T-cell (primary cell): Measurements from ENCODE around the gene NDUFA12. TPM values are rescaled to one million over a fixed set of nuclear protein-coding genes. Genes with fewer than 3 reads are reported as not detected.

Experiments
- ATAC-seq, 4 experiments: fragments of 200-7000 bp in 3 of 4; fragments of 150-1000 bp in 1 of 4; cut with Tn5 transposase; replicated peaks in 1 of 4; 1 replicate in 3 of 4; 2 replicates in 1 of 4; pipeline ENCODE4 v1.10.0; 2021; ENCODE audit warnings: moderate library complexity in 3 of 4, mild to moderate bottlenecking in 2 of 4, moderate number of reproducible peaks in 1 of 4
- CTCF ChIA-PET, 2 donors: fragments of 300-600 bp; sonication (Branson Sonifier 250); formaldehyde crosslinking; loops; one replicate each; lab custom pipeline; 2022; ENCODE audit warnings: antibody characterized with exemption in 2 of 2; lab: Charles Lee
- POLR2A ChIA-PET, 2 donors: fragments of 300-600 bp; sonication (Branson Sonifier 250); formaldehyde crosslinking; loops; one replicate each; lab custom pipeline; 2022; ENCODE audit warnings: antibody characterized with exemption in 2 of 2; lab: Charles Lee
- DNase-seq, 35 experiments: peaks; one replicate each; pipeline versions ENCODE4 v3.0.0 to v3.0.0-alpha.2; 2013 to 2023
- H3K27ac ChIP-seq: one replicate; pipeline ENCODE4 v1.5.1; 2013; ENCODE audit warnings: low read length
- H3K27me3 ChIP-seq, 2 experiments: replicated peaks in 1 of 2; 1 replicate in 1 of 2; 2 replicates in 1 of 2; pipeline versions ENCODE4 v1.6.1 to v1.7.0; 2013; ENCODE audit warnings: low read length in 1 of 2, mixed read lengths in 1 of 2; ENCODE audit not compliant: control insufficient read depth in 2 of 2, insufficient read depth in 2 of 2; ENCODE audit errors: extremely low read depth in 1 of 2
- H3K36me3 ChIP-seq, 2 donors: 1 replicate in 1 of 2; 2 replicates in 1 of 2; pipeline versions ENCODE4 v1.6.1 to v1.7.0; 2013; ENCODE audit warnings: low read length in 1 of 2; ENCODE audit not compliant: control insufficient read depth in 2 of 2, insufficient read depth in 1 of 2; ENCODE audit errors: extremely low read depth in 1 of 2
- H3K4me1 ChIP-seq, 2 experiments: 1 replicate in 1 of 2; 2 replicates in 1 of 2; pipeline versions ENCODE4 v1.6.1 to v1.7.0; 2013; ENCODE audit warnings: low read length in 2 of 2, mixed read lengths in 1 of 2; ENCODE audit not compliant: insufficient read depth in 2 of 2, control insufficient read depth in 1 of 2; ENCODE audit errors: extremely low read depth in 1 of 2
- H3K4me3 ChIP-seq, 2 donors: 1 replicate in 1 of 2; 2 replicates in 1 of 2; pipeline versions ENCODE4 v1.5.1 to v1.7.0; 2013; ENCODE audit warnings: mild to moderate bottlenecking in 2 of 2, low read length in 1 of 2, moderate library complexity in 1 of 2; ENCODE audit not compliant: control insufficient read depth in 1 of 2; ENCODE audit errors: extremely low read depth in 1 of 2
- H3K9me3 ChIP-seq: 2 replicates; pipeline ENCODE4 v1.7.0; 2013
- H3K27ac Mint-ChIP-seq, 2 donors: one replicate each; pipeline ENCODE4 v1.8.0; 2020 to 2021; ENCODE audit warnings: mild to moderate bottlenecking in 2 of 2, mixed read lengths in 2 of 2
- H3K27me3 Mint-ChIP-seq, 2 donors: one replicate each; pipeline ENCODE4 v1.8.0; 2021 to 2022; ENCODE audit warnings: mixed read lengths in 2 of 2
- H3K36me3 Mint-ChIP-seq: one replicate; pipeline ENCODE4 v1.8.0; 2021; ENCODE audit warnings: mixed read lengths
- H3K4me1 Mint-ChIP-seq, 3 donors: one replicate each; pipeline ENCODE4 v1.8.0; 2020 to 2022; ENCODE audit warnings: mixed read lengths in 3 of 3, mild to moderate bottlenecking in 1 of 3
- H3K4me3 Mint-ChIP-seq, 3 donors: one replicate each; pipeline ENCODE4 v1.8.0; 2020 to 2022; ENCODE audit warnings: mild to moderate bottlenecking in 3 of 3, mixed read lengths in 3 of 3, moderate library complexity in 3 of 3
- H3K9me3 Mint-ChIP-seq, 3 donors: one replicate each; pipeline ENCODE4 v1.8.0; 2020 to 2022; ENCODE audit warnings: mixed read lengths in 3 of 3
- WGBS: methylation state at CpG from one replicate; pipeline ENCODE4 v1.1.5; 2013; ENCODE audit warnings: missing lambda C conversion rate; ENCODE audit not compliant: insufficient coverage; 5-methylcytosine and 5-hydroxymethylcytosine counted together
- total RNA-seq, 35 experiments: library from RNA in 6 of 35; stranded (reverse) in 6 of 35; fragments of 120-200 nt in 1 of 35; gene quantifications; one replicate each; pipeline versions ENCODE4 v1.2.1 to v1.2.4 and lab custom pipeline; 2013 to 2026

Gene NDUFA12
- total RNA-seq, 5 donors from 2014 or later (not counting 1 experiment from before 2014, with no cell fraction given) = 56.2 to 120 (median 67.6) TPM

DNA sequence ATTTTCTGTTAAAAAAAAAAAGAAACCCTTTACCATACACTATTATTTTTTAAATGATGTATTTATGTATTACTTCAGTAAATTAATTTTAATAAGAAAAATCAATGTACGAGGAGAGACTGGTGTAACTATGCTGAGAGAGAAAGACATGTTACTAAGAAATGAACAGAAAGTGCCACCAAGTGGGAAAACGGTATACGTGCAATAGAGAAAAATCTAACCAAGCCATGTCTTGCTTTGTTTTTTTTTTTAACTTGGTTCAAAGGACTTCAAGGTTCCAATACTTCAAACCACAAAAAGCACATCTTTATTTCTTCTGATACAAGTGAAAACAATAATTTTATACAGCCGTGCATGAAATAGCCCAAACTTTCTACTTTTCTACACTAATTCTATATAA, 22.9 kb downstream of the NDUFA12 start:
- whole genome bisulfite sequencing = no CpG with 5 or more reads among the region's 4 CpGs
- Mint-ChIP-seq H3K27me3 (no peaks in the 10 kb centered on the region), H3K4me1 (peaks cover 57 to 62% (median 61%) of the 10 kb centered on the region in 3 donors), H3K9me3 (no peaks in the 10 kb centered on the region), H3K36me3 (peaks cover 24% of the 10 kb centered on the region), H3K4me3 (peak overlapping the region in 1 of 3 donors; percentile 32), H3K27ac (peak overlapping the region; percentile 48 to 49)
- ATAC-seq = peak; percentile 29 to 84 (median 40)
- H3K36me3 ChIP-seq = peaks cover 0 to 12% of the 10 kb centered on the region in 2 donors
- H3K27me3 ChIP-seq = no peaks in the 10 kb centered on the region
- ChIA-PET CTCF (interaction anchor here in 1 of 2 donors (0.6 kb wide), 1 partner anchor 8 kb away, joined by 7 read pairs; no protein-coding TSS in a partner anchor), POLR2A (interaction anchor here in 1 of 2 donors (0.6 kb wide), 1 partner anchor 9 kb away, joined by 8 read pairs; no protein-coding TSS in a partner anchor)
- H3K4me3 ChIP-seq = no peak overlapping the region
- peaks cover 0 to 36% of the 10 kb centered on the region in 2 experiments for H3K4me1 ChIP-seq
- no peaks in the 10 kb centered on the region for H3K9me3 ChIP-seq
- DNase-seq = peak in 1 of 35 experiments; percentile 56
- H3K27ac ChIP-seq = no peak overlapping the region

DNA sequence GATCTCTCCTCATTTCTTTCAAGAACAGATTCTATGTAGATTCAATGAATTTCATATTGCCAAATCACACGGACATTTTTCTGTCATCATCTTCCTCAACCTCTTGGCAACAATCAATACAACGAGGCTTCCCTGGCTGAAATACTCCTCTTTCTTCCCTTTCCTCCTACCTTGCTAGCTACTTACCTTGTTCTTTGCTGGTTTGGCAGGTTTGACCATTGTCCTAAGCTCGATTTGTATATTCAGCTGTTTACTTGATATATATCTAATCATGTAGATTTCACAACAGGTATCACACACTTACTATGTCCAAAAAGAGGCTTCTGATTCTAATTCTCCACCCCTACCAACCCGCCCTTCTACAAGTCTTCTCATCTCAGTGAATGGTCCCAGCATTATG, 23.6 kb downstream of the NDUFA12 start:
- Mint-ChIP-seq H3K4me1 (peaks cover 57 to 69% (median 63%) of the 10 kb centered on the region in 3 donors), H3K9me3 (no peaks in the 10 kb centered on the region), H3K27ac (no peak overlapping the region), H3K27me3 (no peaks in the 10 kb centered on the region), H3K36me3 (peaks cover 28% of the 10 kb centered on the region), H3K4me3 (no peak overlapping the region)
- peaks cover 0 to 11% of the 10 kb centered on the region in 2 donors for H3K36me3 ChIP-seq
- ATAC-seq (no peak), DNase-seq (no peak)
- CTCF ChIA-PET = no interaction called here
- no peak overlapping the region for H3K27ac ChIP-seq
- POLR2A ChIA-PET = no interaction called here
- WGBS = 92% methylated on average over 3 of the region's 4 CpGs
- no peaks in the 10 kb centered on the region for H3K9me3 ChIP-seq
- peaks cover 0 to 30% of the 10 kb centered on the region in 2 experiments for H3K4me1 ChIP-seq
- H3K4me3 ChIP-seq = no peak overlapping the region
- H3K27me3 ChIP-seq = no peaks in the 10 kb centered on the region

- 100% methylated on average over 2 of the region's 4 CpGs for WGBS
- Mint-ChIP-seq H3K27me3 (no peaks in the 10 kb centered on the region), H3K4me3 (no peak overlapping the region), H3K4me1 (peaks cover 49 to 63% (median 51%) of the 10 kb centered on the region in 3 donors), H3K27ac (no peak overlapping the region), H3K9me3 (no peaks in the 10 kb centered on the region), H3K36me3 (peaks cover 30% of the 10 kb centered on the region)
- Histone ChIP-seq H3K27me3 (no peaks in the 10 kb centered on the region), H3K36me3 (peaks cover 0 to 3% of the 10 kb centered on the region in 2 donors), H3K4me1 (peaks cover 0 to 13% of the 10 kb centered on the region in 2 experiments), H3K9me3 (no peaks in the 10 kb centered on the region), H3K27ac (no peak overlapping the region), H3K4me3 (no peak overlapping the region)
- ATAC-seq (no peak), DNase-seq (no peak)
- POLR2A ChIA-PET = no interaction called here
- CTCF ChIA-PET = interaction anchor here (0.6 to 0.7 kb wide), 3 partner anchors 55 to 557 kb away, joined by 3 read pairs; no protein-coding TSS in a partner anchor
Observed at GRCh38 chr12:94977766-94978468, 25.6 kb downstream of the NDUFA12 start.

DNA sequence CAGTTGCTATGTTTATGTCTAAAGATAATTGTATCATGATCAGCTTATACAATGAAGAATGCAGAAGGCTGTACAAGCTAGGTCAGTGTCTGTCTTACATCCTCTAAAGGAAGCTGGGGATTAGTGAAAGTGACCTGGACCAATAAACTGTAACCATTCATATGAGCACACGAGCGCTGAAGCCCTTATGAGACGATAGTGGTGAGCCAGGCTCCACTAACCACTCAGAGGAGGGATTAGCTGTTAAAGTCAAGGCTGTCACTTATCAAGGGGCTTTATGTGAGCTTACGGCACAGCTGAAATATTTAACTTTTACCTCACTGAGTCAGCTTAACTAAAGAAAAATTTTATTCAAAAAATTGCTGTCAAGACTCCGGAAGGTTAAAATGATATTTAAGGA, 30.3 kb downstream of the NDUFA12 start:
- H3K27me3 ChIP-seq = no peaks in the 10 kb centered on the region
- Mint-ChIP-seq H3K36me3 (peaks cover 48% of the 10 kb centered on the region), H3K4me1 (peaks cover 23 to 42% (median 24%) of the 10 kb centered on the region in 3 donors), H3K9me3 (no peaks in the 10 kb centered on the region), H3K27ac (no peak overlapping the region), H3K4me3 (no peak overlapping the region), H3K27me3 (no peaks in the 10 kb centered on the region)
- ATAC-seq = no peak
- no peaks in the 10 kb centered on the region for H3K9me3 ChIP-seq
- H3K36me3 ChIP-seq = peaks cover 0 to 23% of the 10 kb centered on the region in 2 donors
- POLR2A ChIA-PET = interaction anchor here (0.6 to 0.7 kb wide), 2 partner anchors 17 to 210 kb away, joined by 3 to 6 read pairs; no protein-coding TSS in a partner anchor
- H3K4me1 ChIP-seq = peaks cover 0 to 6% of the 10 kb centered on the region in 2 experiments
- CTCF ChIA-PET = interaction anchor here in 1 of 2 donors (1.0 kb wide), 1 partner anchor 16 kb away, joined by 3 read pairs; no protein-coding TSS in a partner anchor
- no peak for DNase-seq
- WGBS = no CpG with 5 or more reads among the region's 5 CpGs
- H3K27ac ChIP-seq = no peak overlapping the region
- no peak overlapping the region for H3K4me3 ChIP-seq

DNA sequence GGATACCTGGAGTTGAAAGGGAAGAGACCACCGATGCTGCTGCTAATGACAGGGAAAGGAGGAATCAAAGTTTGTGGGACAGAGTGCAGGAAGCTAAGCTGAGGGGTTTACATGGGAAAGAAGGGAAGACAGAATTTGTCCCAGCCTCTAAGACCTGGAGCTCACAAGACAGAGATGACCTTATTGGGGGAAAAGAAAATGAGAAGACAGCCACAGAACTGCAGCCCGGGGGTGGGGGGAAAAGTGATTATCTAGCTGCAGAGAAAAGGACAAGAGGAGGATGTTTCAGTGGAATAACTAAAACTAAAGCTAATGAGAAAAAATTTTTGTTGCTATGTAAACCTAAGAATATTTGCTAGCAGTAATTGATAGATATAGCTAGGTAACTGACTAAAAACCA, 30.7 kb downstream of the NDUFA12 start:
- Mint-ChIP-seq H3K9me3 (no peaks in the 10 kb centered on the region), H3K36me3 (peaks cover 45% of the 10 kb centered on the region), H3K27me3 (no peaks in the 10 kb centered on the region)

DNA sequence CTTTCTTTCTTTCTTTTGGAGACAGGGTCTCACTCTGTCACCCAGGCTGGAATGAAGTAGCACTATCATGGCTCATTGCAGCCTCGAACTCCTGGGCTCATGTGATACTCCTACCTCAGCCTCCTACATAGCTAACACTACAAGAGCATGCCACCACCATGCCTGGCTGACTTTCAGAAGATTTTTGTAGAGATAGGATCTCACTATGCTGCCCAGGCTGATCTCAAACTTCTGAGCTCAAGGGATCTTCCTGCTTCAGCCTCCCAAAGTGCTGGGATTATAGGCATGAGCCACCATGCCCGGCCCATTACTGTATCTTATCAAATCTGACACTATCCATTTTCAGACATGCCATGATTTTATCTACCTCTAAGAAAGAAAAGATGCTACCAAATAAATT, 31.6 kb downstream of the NDUFA12 start:
- H3K9me3 ChIP-seq = no peaks in the 10 kb centered on the region
- H3K27me3 ChIP-seq = no peaks in the 10 kb centered on the region
- no peak overlapping the region for H3K27ac ChIP-seq
- Mint-ChIP-seq H3K4me1 (peaks cover 12 to 36% (median 12%) of the 10 kb centered on the region in 3 donors), H3K27me3 (no peaks in the 10 kb centered on the region), H3K4me3 (no peak overlapping the region), H3K9me3 (no peaks in the 10 kb centered on the region), H3K36me3 (peaks cover 45% of the 10 kb centered on the region), H3K27ac (no peak overlapping the region)
- 86% methylated on average over 1 of the region's 2 CpGs for WGBS
- ChIA-PET CTCF (no interaction called here), POLR2A (no interaction called here)
- DNase-seq (no peak), ATAC-seq (no peak)
- H3K4me3 ChIP-seq = no peak overlapping the region
- peaks cover 0 to 2% of the 10 kb centered on the region in 2 experiments for H3K4me1 ChIP-seq
- H3K36me3 ChIP-seq = peaks cover 0 to 20% of the 10 kb centered on the region in 2 donors

More for the DNA sequence above, 30.7 kb downstream of the NDUFA12 start:
- Histone ChIP-seq H3K4me1 (peaks cover 0 to 6% of the 10 kb centered on the region in 2 experiments), H3K4me3 (no peak overlapping the region), H3K27ac (no peak overlapping the region), H3K36me3 (peaks cover 0 to 23% of the 10 kb centered on the region in 2 donors), H3K9me3 (no peaks in the 10 kb centered on the region), H3K27me3 (no peaks in the 10 kb centered on the region)
- H3K4me1 Mint-ChIP-seq = peaks cover 19 to 38% (median 20%) of the 10 kb centered on the region in 3 donors
- CTCF ChIA-PET = interaction anchor here (0.6 to 1.0 kb wide), 3 partner anchors 8 to 257 kb away, joined by 3 to 7 read pairs (median 3); no protein-coding TSS in a partner anchor
- no peak overlapping the region for H3K27ac Mint-ChIP-seq
- WGBS = 93% methylated on average over 2 of the region's 2 CpGs
- no peak overlapping the region for H3K4me3 Mint-ChIP-seq
- no peak for ATAC-seq
- DNase-seq = no peak
- POLR2A ChIA-PET = interaction anchor here in 1 of 2 donors (0.6 kb wide), 1 partner anchor 17 kb away, joined by 3 read pairs; no protein-coding TSS in a partner anchor
